MM.1S (cell line): Measurements from ENCODE around the gene PAX8.

Experiments used
- CTCF ChIP-seq: fragments of 300-600 bp; sonication (generic); IDR thresholded peaks from 2 replicates; pipeline ENCODE4 v1.5.1; 2016; ENCODE audit warnings: antibody characterized with exemption, low read length, mixed read lengths
- EZH2 ChIP-seq: fragments of 300-600 bp; sonication (generic); optimal IDR thresholded peaks from 2 replicates; pipeline ENCODE3; 2017; ENCODE audit warnings: low read depth, mild to moderate bottlenecking, antibody characterized with exemption, low read length, mixed read lengths
- EZH2phosphoT487 ChIP-seq: fragments of 300-600 bp; sonication (generic); IDR thresholded peaks from 2 replicates; pipeline ENCODE4 v1.6.1; 2018; ENCODE audit warnings: antibody characterized with exemption, low read length

DNA sequence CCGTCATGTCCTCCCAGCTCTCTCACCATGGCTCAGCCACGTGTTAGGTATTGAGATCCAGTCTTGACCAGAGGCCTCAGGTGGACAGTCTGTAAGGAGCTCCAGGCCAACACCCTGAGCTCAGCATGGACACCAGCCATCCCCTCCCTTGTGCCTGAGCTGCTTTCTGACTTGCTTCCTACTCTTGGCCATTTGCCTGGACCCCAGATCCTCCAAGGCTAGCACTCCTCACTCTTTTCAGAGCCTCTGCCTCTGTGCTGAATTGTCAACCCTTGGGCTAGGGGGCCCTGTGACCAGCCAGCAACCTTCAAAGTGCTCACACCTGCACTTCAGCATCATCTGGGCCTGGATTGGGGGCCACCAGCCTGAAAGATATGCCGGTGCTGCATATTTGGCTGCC lies 46.6 kb downstream of the PAX8 start:
- TF ChIP-seq CTCF = no peak
- TF ChIP-seq EZH2 = no peak
- no peak for TF ChIP-seq EZH2phosphoT487
